Mammary epithelial cell (primary cell): ENCODE results near the gene DPH6.

Source experiments
- EZH2 ChIP-seq: IDR thresholded peaks from 2 replicates; pipeline ENCODE4 v1.6.1; 2012; ENCODE audit warnings: low read length, inconsistent platforms, borderline replicate concordance
- TF ChIP-seq, protein P1 (sequence below), 2 donors: IDR thresholded peaks in 1 of 2; conservative IDR thresholded peaks in 1 of 2; 2 replicates each; pipeline ENCODE4 v1.5.1; 2011 to 2012; ENCODE audit warnings: inconsistent platforms in 2 of 2, low read length in 2 of 2, mild to moderate bottlenecking in 2 of 2, control low read depth in 1 of 2, low read depth in 1 of 2; ENCODE audit not compliant: insufficient read depth in 1 of 2; ENCODE audit errors: extremely low read depth in 1 of 2

DNA sequence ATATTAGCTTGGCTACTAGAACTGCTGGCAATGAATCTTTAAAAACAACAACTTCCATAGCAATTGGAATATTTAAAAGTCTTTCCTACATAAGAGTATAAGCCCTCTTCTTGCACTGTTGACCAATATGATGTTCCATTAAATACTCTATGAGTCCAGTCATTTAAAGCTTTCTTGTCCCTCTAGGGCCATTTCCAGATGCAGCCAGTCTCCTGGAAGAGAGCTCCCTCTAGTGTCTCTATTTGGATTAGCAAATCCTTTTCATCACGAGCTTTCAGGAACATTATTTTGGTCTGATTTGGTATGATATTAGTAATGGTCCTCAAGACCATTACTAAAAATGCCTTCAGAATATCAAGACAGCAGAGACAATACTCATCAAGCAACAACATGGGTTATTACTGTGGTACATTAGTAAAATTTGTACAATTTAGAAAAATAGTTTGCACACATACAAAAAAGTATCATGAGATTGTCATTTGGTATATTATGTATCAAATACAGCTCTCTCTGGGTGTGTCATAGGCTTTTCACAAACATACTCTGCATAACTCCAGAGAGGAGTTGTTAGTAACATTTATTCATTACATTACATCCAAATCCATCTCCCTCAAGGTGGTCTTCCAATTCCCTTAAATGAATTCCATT, 101.3 kb downstream of the DPH6 start:
- TF ChIP-seq, protein P1, sequence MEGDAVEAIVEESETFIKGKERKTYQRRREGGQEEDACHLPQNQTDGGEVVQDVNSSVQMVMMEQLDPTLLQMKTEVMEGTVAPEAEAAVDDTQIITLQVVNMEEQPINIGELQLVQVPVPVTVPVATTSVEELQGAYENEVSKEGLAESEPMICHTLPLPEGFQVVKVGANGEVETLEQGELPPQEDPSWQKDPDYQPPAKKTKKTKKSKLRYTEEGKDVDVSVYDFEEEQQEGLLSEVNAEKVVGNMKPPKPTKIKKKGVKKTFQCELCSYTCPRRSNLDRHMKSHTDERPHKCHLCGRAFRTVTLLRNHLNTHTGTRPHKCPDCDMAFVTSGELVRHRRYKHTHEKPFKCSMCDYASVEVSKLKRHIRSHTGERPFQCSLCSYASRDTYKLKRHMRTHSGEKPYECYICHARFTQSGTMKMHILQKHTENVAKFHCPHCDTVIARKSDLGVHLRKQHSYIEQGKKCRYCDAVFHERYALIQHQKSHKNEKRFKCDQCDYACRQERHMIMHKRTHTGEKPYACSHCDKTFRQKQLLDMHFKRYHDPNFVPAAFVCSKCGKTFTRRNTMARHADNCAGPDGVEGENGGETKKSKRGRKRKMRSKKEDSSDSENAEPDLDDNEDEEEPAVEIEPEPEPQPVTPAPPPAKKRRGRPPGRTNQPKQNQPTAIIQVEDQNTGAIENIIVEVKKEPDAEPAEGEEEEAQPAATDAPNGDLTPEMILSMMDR (conservative IDR thresholded peaks at IDR 0.05 in 1 of 2, IDR thresholded peaks at IDR 0.05 in 1 of 2; ENCODE audit: extremely low read depth in 1 of 2, insufficient read depth in 1 of 2, low read depth in 1 of 2, low read length in 2 of 2), result peak; percentile 76 to 84
- TF ChIP-seq EZH2, result no peak
